Measurements from ENCODE around the gene ARHGEF16.

DNA sequence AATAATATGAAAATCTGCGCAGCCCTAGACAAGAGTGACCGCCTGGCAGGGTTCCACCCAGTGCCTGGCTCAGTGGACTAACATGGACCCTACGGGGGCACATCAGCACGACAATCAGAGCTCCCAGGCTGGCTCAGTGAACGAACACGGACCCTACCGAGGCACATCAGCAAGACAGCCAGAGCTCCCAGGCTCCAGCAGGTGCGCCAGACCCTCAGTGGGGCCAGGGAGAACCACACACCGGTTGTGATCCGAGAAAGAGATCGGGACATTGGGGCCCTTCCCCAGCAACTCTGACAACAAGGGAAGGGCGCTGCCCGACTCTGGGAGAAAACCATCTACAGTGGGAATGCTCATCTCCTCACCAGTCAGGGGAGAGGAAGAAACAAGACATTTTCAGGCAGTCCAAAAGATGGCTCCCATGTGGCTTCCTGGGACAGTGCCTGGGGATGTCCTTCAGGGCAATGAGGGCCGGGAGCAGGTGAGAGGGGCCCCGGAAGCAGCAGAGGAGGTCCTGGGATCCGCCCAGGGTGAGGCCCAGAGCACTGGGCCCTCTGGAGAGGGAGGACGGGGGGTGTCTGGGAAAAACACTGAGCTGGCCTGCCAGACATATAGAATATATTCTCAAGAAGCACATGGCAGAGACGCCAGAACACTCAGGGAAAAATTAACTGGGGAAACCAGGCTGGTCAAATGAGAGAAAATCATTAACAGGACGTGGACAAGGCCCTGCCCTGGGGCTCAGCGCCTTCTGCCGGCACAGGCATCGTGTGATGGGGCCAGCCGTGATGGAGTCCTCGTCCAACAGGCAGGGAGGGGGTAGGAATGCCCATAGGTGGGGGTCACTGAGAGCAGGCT is 4.8 kb downstream of the ARHGEF16 start:
- TF ChIP-seq EZH2 (IDR thresholded peaks at IDR 0.05) (no peak), EZH2phosphoT487 (IDR thresholded peaks at IDR 0.05) (no peak)
